Duodenal mucosa (tissue), 2 donors: ENCODE results near the gene ZNF143.
A peak's percentile ranks its signal among the peaks of the same experiment; 100 is the strongest.
"Not testable (repeated sequence)": the region's sequence is repeated elsewhere in the genome, so short reads cannot be mapped to it uniquely, and the experiment has no call there.

Experiments
- H3K27ac ChIP-seq: one replicate; pipeline ENCODE4 v1.7.0; 2013; ENCODE audit warnings: low read depth, low read length
- H3K27me3 ChIP-seq, 2 donors: one replicate each; pipeline ENCODE4 v1.7.0; 2013; ENCODE audit warnings: low read length in 2 of 2, control low read depth in 1 of 2; ENCODE audit not compliant: insufficient read depth in 2 of 2, control insufficient read depth in 1 of 2
- H3K36me3 ChIP-seq, 2 donors: one replicate each; pipeline ENCODE4 v1.7.0; 2013; ENCODE audit warnings: low read length in 2 of 2, control low read depth in 1 of 2; ENCODE audit not compliant: insufficient read depth in 2 of 2, control insufficient read depth in 1 of 2
- H3K4me1 ChIP-seq, 2 donors: one replicate each; pipeline ENCODE4 v1.7.0; 2013; ENCODE audit warnings: low read length in 2 of 2, control low read depth in 1 of 2; ENCODE audit not compliant: insufficient read depth in 2 of 2, control insufficient read depth in 1 of 2
- H3K4me3 ChIP-seq, 2 donors: one replicate each; pipeline ENCODE4 v1.7.0; 2013; ENCODE audit warnings: low read length in 2 of 2, low read depth in 1 of 2
- H3K9ac ChIP-seq, 2 donors: one replicate each; pipeline ENCODE4 v1.7.0; 2013; ENCODE audit warnings: low read length in 2 of 2, low read depth in 1 of 2
- H3K9me3 ChIP-seq, 2 donors: one replicate each; pipeline ENCODE4 v1.7.0; 2013; ENCODE audit warnings: low read length in 2 of 2, control low read depth in 1 of 2; ENCODE audit not compliant: control insufficient read depth in 1 of 2

Gene ZNF143

DNA sequence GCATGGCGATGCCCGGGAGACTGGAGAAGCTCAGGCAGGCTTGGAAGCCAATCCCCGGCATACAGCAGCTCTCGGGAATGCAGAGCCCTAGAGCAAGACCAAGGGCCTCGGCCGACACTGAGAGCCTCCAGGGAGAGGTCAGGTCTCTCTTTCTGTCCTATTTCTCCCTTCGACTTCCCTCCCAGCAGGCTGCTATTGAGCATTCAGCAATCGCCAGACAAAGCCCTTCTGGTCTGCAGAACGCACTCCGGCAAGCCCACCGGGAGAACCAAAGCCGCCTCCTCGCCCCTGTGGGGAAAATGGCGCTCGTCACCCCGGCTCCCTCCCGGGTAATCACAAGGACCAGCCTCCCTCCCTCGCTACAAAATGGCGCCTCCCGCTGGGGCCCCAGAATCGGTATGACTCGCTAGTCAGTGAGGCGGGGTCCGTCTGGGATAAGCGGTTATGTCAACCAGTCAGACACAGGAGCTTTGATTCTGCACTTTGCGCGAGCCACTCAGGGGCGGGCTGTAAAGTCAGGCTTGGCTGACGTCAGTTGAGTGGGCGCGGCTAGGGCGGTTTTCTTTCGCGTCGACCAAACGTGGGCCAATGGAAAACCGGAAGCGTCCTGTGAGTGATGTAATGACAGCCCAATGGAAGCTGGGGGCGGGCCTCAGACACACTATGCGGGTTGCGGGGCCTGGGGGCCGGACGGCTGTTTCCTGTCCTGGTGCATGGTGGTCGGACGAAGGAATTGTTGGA is at the start of gene ZNF143:
ZNF143 (plus strand) TSS at position 691 of the 741 bp plus-strand sequence. CDS start 10,297 bp downstream, outside the sequence.
- Histone ChIP-seq H3K4me3 (peak within 1 kb of the TSS; percentile 93 to 96), H3K4me1 (peaks cover 12 to 17% of the 10 kb centered on the region in 2 donors), H3K27ac (peak within 1 kb of the TSS; percentile 98), H3K9ac (peak within 1 kb of the TSS; percentile 99 to 100), H3K9me3 (no peaks in the 10 kb centered on the region), H3K36me3 (no peaks in the 10 kb centered on the region), H3K27me3 (no peaks in the 10 kb centered on the region)

DNA sequence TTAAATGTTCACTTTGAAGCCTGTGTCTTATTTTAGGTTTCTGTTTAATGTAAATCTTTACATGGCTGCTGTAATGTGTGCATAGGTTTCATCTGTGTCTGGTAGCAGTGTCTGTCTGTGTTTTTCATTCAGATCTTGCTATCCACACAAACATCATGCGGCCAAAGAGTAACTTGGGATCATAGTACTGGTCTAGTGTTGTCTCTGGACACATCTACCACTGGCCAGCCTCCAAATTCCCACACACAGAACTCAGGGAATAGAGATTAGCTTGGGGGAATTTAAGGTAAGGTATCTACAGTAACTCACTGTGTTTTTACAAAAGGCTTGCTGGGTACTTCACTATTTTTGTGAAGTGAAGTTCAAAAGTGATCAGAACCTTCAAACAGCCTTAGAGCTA is 32.1 kb upstream of the ZNF143 start:
- Histone ChIP-seq H3K27me3 (no peaks in the 10 kb centered on the region), H3K9me3 (no peaks in the 10 kb centered on the region), H3K36me3 (peaks cover 21 to 88% of the 10 kb centered on the region in 2 donors), H3K4me3 (no peak overlapping the region), H3K27ac (no peak overlapping the region), H3K9ac (no peak overlapping the region), H3K4me1 (no peaks in the 10 kb centered on the region)

DNA sequence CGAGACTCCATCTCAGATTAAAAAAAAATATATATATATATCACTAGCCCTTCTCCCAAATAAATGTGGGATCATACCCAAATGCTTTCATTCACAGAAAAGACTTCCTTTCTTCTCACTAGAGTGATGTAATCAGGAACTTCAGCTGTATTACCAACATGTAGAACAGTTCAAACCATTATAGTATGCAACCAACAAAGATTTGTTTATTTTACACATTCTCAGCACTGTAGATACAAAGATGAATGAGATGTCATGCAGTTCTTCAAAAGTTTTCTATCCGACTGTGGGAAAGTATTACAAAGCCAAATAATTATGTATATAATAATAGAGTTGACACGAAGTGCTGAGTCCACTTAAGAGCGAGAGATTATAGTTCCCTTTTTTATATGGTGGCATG is 22.2 kb upstream of the ZNF143 start:
- Histone ChIP-seq H3K4me3 (no peak overlapping the region), H3K9ac (no peak overlapping the region), H3K36me3 (peaks cover 34 to 78% of the 10 kb centered on the region in 2 donors), H3K27me3 (no peaks in the 10 kb centered on the region), H3K4me1 (no peaks in the 10 kb centered on the region), H3K27ac (no peak overlapping the region), H3K9me3 (no peaks in the 10 kb centered on the region)

DNA sequence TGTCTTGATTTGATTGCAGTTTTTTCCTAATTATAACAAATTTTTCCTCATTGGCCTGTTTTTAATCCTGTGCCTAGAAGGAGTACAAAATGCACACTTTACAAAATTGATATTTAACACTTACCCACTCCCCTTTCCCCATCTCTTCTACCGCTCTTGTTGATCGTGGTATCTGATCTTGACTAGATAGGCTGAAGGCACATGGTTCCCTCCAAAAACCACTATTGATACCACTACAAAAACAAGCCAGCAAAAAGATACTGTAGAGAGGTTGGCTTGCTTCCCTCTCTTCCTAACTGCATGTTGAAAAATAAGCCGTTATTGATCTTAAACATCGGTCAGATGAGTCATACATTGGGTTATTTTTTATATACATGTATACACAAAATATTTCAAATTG is 14.6 kb upstream of the ZNF143 start:
- no peak overlapping the region for H3K4me3 ChIP-seq
- peaks cover 0 to 3% of the 10 kb centered on the region in 2 donors for H3K9me3 ChIP-seq
- H3K27ac ChIP-seq: no peak overlapping the region
- peaks cover 13 to 34% of the 10 kb centered on the region in 2 donors for H3K36me3 ChIP-seq
- H3K9ac ChIP-seq: no peak overlapping the region
- H3K27me3 ChIP-seq: no peaks in the 10 kb centered on the region
- no peaks in the 10 kb centered on the region for H3K4me1 ChIP-seq

DNA sequence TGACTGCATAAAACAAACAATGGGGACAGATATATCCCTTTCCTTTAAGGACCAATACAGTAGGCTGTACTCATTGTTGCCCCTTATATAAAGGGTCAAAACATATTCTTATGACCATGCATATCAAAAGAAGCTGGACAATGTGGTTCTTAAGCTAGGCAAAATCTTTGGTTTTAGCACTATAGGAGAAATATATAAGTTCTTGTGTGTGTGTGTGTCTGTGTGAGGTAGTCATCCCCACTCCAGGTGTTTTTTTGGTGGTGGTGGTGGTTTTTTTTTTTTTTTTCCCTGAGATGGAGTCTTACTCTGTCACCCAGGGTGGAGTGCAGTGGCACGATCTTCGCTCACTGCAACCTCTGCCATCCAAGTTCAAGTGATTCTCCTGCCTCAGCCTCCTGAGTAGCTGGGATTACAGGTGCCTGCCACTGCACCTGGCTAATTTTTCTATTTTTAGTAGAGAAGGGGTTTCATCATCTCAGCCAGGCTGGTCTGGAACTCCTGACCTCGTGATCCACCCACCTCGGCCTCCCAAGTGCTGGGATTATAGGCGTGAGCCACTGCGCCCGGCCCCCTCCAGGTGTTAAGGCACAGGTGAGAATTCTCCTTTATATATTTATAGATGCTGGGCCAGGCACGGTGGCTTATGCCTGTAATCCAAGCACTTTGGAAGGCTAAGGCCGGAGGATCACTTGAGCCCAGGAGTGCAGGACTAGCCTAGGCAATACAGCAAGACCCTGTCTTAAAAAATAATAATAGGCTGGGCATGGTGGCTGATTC is 12.0 kb upstream of the ZNF143 start:
- H3K4me3 ChIP-seq: no peak overlapping the region
- H3K27me3 ChIP-seq: no peaks in the 10 kb centered on the region
- no peak overlapping the region for H3K9ac ChIP-seq
- no peak overlapping the region for H3K27ac ChIP-seq
- H3K9me3 ChIP-seq: peaks cover 0 to 13% of the 10 kb centered on the region in 2 donors
- peaks cover 5 to 10% of the 10 kb centered on the region in 2 donors for H3K36me3 ChIP-seq
- H3K4me1 ChIP-seq: no peaks in the 10 kb centered on the region

DNA sequence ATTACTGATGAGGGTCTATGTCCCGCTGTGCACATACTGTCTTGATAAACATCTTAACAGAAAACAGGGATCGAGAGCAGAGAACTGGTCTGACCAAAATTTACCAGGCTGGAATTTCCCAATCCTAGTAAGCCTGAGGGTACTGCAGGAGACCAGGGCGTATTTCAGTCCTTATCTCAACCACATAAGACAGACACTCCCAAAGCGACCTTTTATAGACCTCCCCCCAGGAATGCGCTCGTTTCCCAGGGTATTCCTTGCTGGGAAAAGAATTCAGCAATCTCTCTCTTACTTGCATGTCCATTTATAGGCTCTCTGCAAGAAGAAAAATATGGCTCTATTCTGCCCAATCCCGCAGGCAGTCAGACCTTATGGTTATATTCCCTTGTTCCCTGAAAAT is 8.8 kb upstream of the ZNF143 start:
- H3K27ac ChIP-seq, H3K9ac ChIP-seq, H3K4me3 ChIP-seq, H3K4me1 ChIP-seq, H3K27me3 ChIP-seq, H3K36me3 ChIP-seq: not testable (repeated sequence)
- peaks cover 0 to 13% of the 10 kb centered on the region in 2 donors for H3K9me3 ChIP-seq

DNA sequence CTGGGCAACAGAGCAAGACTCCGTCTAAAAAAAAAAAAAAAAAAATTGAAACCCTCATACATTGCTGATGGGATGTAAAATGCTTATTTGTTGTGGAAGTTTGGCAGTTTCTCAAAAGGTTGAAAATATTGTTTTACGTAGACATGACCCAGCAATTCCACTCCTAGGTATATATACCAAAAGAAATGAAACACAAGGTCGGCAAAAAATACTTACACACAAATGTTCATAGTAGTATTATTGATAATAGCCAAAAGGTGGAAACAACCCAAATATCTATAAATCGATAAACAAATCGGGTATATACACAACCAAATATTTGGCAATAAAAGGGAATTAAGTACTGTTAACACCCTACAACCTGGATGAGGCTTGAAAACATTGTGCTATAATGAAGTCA is 5.1 kb upstream of the ZNF143 start:
- no peak overlapping the region for H3K9ac ChIP-seq
- peaks cover 0 to 13% of the 10 kb centered on the region in 2 donors for H3K9me3 ChIP-seq
- H3K27me3 ChIP-seq: no peaks in the 10 kb centered on the region
- H3K4me1 ChIP-seq: peaks cover 0 to 4% of the 10 kb centered on the region in 2 donors
- H3K4me3 ChIP-seq: no peak overlapping the region
- no peaks in the 10 kb centered on the region for H3K36me3 ChIP-seq
- no peak overlapping the region for H3K27ac ChIP-seq

DNA sequence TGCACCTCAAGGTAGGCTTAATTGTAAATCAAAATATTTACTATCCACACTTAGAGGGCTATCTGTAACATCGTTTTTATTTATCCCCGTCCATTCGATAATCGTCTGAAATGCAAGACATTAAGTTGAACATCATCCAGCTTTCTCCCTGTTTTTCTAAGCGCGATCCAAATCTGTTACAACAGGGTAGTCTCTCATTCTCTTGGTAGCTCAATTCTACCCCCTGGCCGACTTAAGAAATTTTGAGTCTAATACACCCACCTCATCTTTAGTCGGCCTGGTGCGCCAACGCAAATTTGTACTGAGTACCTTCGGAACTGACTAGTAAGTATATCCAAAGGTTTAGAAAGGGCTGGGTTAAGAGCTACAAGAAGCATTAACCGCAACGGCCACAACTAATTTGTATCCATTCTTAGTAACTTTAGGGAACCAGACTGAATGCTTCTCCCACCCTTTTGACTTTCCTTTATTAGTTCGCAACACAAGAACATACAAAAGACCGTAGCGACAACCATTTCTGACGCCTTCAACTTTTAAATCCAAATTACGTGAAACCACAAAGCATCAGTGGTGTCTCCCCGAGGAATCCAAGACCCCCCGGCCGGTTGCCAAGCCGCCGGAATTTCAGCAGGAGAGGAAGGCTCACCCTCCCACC is 1.0 kb upstream of the ZNF143 start:
- H3K27ac ChIP-seq: peak overlapping the region; percentile 98
- no peaks in the 10 kb centered on the region for H3K27me3 ChIP-seq
- no peaks in the 10 kb centered on the region for H3K9me3 ChIP-seq
- peak overlapping the region; percentile 93 to 96 for H3K4me3 ChIP-seq
- peaks cover 12 to 17% of the 10 kb centered on the region in 2 donors for H3K4me1 ChIP-seq
- no peaks in the 10 kb centered on the region for H3K36me3 ChIP-seq
- peak overlapping the region; percentile 99 to 100 for H3K9ac ChIP-seq

DNA sequence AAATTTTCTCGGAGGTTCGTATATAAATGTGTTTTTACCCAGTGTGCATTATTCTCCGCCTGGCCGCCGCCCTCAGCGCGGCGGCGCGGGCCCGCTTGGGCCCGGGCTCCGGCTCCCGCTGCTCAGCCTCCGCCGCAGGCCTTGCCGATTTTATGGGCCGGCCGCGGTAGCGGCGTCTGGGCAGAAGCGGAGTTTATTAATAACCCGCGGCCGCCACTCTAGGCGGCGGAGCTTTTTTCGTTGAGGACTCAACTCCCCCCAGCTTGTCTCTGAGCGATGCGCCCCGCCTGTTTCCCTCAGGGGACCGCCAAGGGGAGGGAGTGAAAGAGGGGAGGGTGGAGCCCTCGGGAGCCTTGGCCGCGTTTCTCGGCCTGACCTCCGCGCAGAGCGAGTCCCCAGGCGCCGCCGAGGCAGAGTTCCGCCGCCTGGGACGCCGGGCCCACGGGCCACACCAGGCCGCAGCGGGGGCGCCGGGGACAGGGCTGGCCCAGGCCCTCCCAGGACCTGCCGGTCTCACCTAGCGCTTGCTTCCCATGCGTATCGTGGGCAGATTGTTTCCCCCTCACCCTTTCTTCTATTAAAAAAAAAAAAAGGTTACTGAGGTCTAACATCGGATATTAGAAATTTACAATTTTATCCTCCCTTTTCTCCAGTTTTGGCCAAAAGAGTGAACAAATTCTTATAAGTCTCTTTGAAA is 399 bp downstream of the ZNF143 start:
- peaks cover 12 to 17% of the 10 kb centered on the region in 2 donors for H3K4me1 ChIP-seq
- H3K4me3 ChIP-seq: peak overlapping the region; percentile 68 to 75
- no peaks in the 10 kb centered on the region for H3K27me3 ChIP-seq
- peak overlapping the region; percentile 67 to 80 for H3K9ac ChIP-seq
- H3K36me3 ChIP-seq: no peaks in the 10 kb centered on the region
- peak overlapping the region; percentile 97 for H3K27ac ChIP-seq
- H3K9me3 ChIP-seq: no peaks in the 10 kb centered on the region
